Measurements from ENCODE around the gene FAM98A. TPM values are rescaled to one million over a fixed set of nuclear protein-coding genes. Genes with fewer than 3 reads are reported as not detected.

The FAM98A gene
- total RNA-seq, 1 experiment from 2014 or later: 22.4 TPM

- CTCF ChIA-PET: interaction anchor here (1.4 kb wide), 1 partner anchor 17 kb away, joined by 6 read pairs; no protein-coding TSS in a partner anchor
Observed at GRCh38 chr2:33599943-33600192, 769 bp upstream of the FAM98A start.

GRCh38 chr2:33598561-33599174 is 431 bp downstream of the FAM98A start:
- ChIA-PET POLR2A (ENCODE audit: unreplicated experiment) (interaction anchor here (0.5 to 1.2 kb wide), 5 partner anchors 27 to 433 kb away, joined by 3 to 8 read pairs (median 3); no protein-coding TSS in a partner anchor), CTCF (interaction anchor here (1.4 kb wide), 1 partner anchor 16 kb away, joined by 6 read pairs; no protein-coding TSS in a partner anchor)
- Histone ChIP-seq H3K4me2 (ENCODE audit: low read length) (peak overlapping the region; percentile 94), H4K20me1 (ENCODE audit: low read length) (peaks cover 11% of the 10 kb centered on the region; the same call in 1 of the 2 replicates), H3K36me3 (ENCODE audit: low read depth, low read length) (peaks cover 10% of the 10 kb centered on the region; the same call in 1 of the 2 replicates), H3K9me2 (replicated peaks; ENCODE audit: low read length) (no peaks in the 10 kb centered on the region), H3K4me1 (ENCODE audit: insufficient read depth, low read length) (peaks cover 16% of the 10 kb centered on the region), H3K79me2 (ENCODE audit: low read length) (peaks cover 50% of the 10 kb centered on the region), H3K27ac (ENCODE audit: low read length) (peak overlapping the region; percentile 15; the same call in 1 of the 2 replicates), H3K9me3 (ENCODE audit: low read length) (no peaks in the 10 kb centered on the region), H3K4me3 (ENCODE audit: low read length) (peak overlapping the region; percentile 93), H2AFZ (ENCODE audit: low read length) (peak overlapping the region; percentile 95), H3F3A (ENCODE audit: low read length, unreplicated experiment) (no peaks in the 10 kb centered on the region), H3K9ac (ENCODE audit: low read length) (peak overlapping the region; percentile 90), H3K27me3 (ENCODE audit: low read length) (no peaks in the 10 kb centered on the region)
- TSS peak; percentile 46 for BruUV-seq (replicated peaks)
- no peak for TF ChIP-seq EZH2phosphoT487 (IDR thresholded peaks at IDR 0.05; ENCODE audit: borderline replicate concordance, low read length)
- TF ChIP-seq EZH2 (IDR thresholded peaks at IDR 0.05; ENCODE audit: low read length, unreplicated experiment): no peak
- TF ChIP-seq CTCF (conservative IDR thresholded peaks at IDR 0.05; ENCODE audit: low read depth, low read length): no peak
- ATAC-seq (peak; percentile 41), DNase-seq (peak; percentile 49)
- intact Hi-C loops (cut with micrococcal nuclease): loop anchor here (2.0 to 10.0 kb wide), 2 partner anchors 308 to 324 kb away; no protein-coding TSS in a partner anchor

More at GRCh38 chr2:33599943-33600192, 769 bp upstream of the FAM98A start:
- no peaks in the 10 kb centered on the region for H3K9me2 ChIP-seq (replicated peaks; ENCODE audit: low read length)
- peaks cover 41% of the 10 kb centered on the region for H3K79me2 ChIP-seq (ENCODE audit: low read length)
- intact Hi-C loops (cut with micrococcal nuclease): loop anchor here (2.0 to 10.0 kb wide), 2 partner anchors 309 to 325 kb away; no protein-coding TSS in a partner anchor
- peak overlapping the region; percentile 97 for H3K4me2 ChIP-seq (ENCODE audit: low read length)
- DNase-seq: no peak
- H3K9ac ChIP-seq (ENCODE audit: low read length): peak overlapping the region; percentile 78
- peak overlapping the region; percentile 37 for H3K27ac ChIP-seq (ENCODE audit: low read length)
- no peak for ATAC-seq
- BruUV-seq (replicated peaks): no TSS peak
- TF ChIP-seq CTCF (conservative IDR thresholded peaks at IDR 0.05; ENCODE audit: low read depth, low read length) (no peak), EZH2phosphoT487 (IDR thresholded peaks at IDR 0.05; ENCODE audit: borderline replicate concordance, low read length) (no peak), EZH2 (IDR thresholded peaks at IDR 0.05; ENCODE audit: low read length, unreplicated experiment) (no peak)
- peak overlapping the region; percentile 93 for H3K4me3 ChIP-seq (ENCODE audit: low read length)
- no peaks in the 10 kb centered on the region for H3K27me3 ChIP-seq (ENCODE audit: low read length)
- no peaks in the 10 kb centered on the region for H3K9me3 ChIP-seq (ENCODE audit: low read length)
- H2AFZ ChIP-seq (ENCODE audit: low read length): peak overlapping the region; percentile 96
- POLR2A ChIA-PET (ENCODE audit: unreplicated experiment): interaction anchor here (0.6 to 1.2 kb wide), 2 partner anchors 23 to 124 kb away, joined by 3 to 4 read pairs; no protein-coding TSS in a partner anchor
- peaks cover 11% of the 10 kb centered on the region; the same call in 1 of the 2 replicates for H4K20me1 ChIP-seq (ENCODE audit: low read length)
- H3K36me3 ChIP-seq (ENCODE audit: low read depth, low read length): peaks cover 5% of the 10 kb centered on the region; the same call in 1 of the 2 replicates
- H3K4me1 ChIP-seq (ENCODE audit: insufficient read depth, low read length): peaks cover 16% of the 10 kb centered on the region
- H3F3A ChIP-seq (ENCODE audit: low read length, unreplicated experiment): no peaks in the 10 kb centered on the region

GRCh38 chr2:33597026-33597425 is 2.1 kb downstream of the FAM98A start:
- ATAC-seq: no peak
- no peak for TF ChIP-seq EZH2 (IDR thresholded peaks at IDR 0.05; ENCODE audit: low read length, unreplicated experiment)
- no peak for TF ChIP-seq EZH2phosphoT487 (IDR thresholded peaks at IDR 0.05; ENCODE audit: borderline replicate concordance, low read length)
- no peak for TF ChIP-seq CTCF (conservative IDR thresholded peaks at IDR 0.05; ENCODE audit: low read depth, low read length)
- Histone ChIP-seq H3K27me3 (ENCODE audit: low read length) (no peaks in the 10 kb centered on the region), H3K4me1 (ENCODE audit: insufficient read depth, low read length) (peaks cover 16% of the 10 kb centered on the region), H3K9me3 (ENCODE audit: low read length) (no peaks in the 10 kb centered on the region), H3K79me2 (ENCODE audit: low read length) (peaks cover 54% of the 10 kb centered on the region), H3K9ac (ENCODE audit: low read length) (no peak overlapping the region), H3K27ac (ENCODE audit: low read length) (no peak overlapping the region), H3K4me2 (ENCODE audit: low read length) (peak overlapping the region; percentile 94), H2AFZ (ENCODE audit: low read length) (no peak overlapping the region), H3K4me3 (ENCODE audit: low read length) (peak overlapping the region; percentile 93), H3K9me2 (replicated peaks; ENCODE audit: low read length) (no peaks in the 10 kb centered on the region), H3K36me3 (ENCODE audit: low read depth, low read length) (peaks cover 22% of the 10 kb centered on the region), H3F3A (ENCODE audit: low read length, unreplicated experiment) (no peaks in the 10 kb centered on the region), H4K20me1 (ENCODE audit: low read length) (peaks cover 11% of the 10 kb centered on the region; the same call in 1 of the 2 replicates)
- DNase-seq: no peak
- intact Hi-C loops (cut with micrococcal nuclease): loop anchor here (10.0 kb wide), 1 partner anchor 322 kb away; no protein-coding TSS in a partner anchor
- BruUV-seq (replicated peaks): no TSS peak
- POLR2A ChIA-PET (ENCODE audit: unreplicated experiment): no interaction called here
- CTCF ChIA-PET: no interaction called here
